ENCODE measurements around the gene LASP1NB.
"Not testable (repeated sequence)": the region's sequence is repeated elsewhere in the genome, so short reads cannot be mapped to it uniquely, and the experiment has no call there.

The LASP1NB gene

GRCh38 chr17:38918916-38919315 lies 6.5 kb upstream of the LASP1NB start:
- no peak for DNase-seq

- no peak for DNase-seq
These were observed 5.9 kb upstream of the LASP1NB start for GRCh38 chr17:38919316-38920078.

- DNase-seq, result no peak
These were observed 4.8 kb upstream of the LASP1NB start for GRCh38 chr17:38920374-38921291.

GRCh38 chr17:38921756-38922411 lies 3.5 kb upstream of the LASP1NB start:
- DNase-seq, result no peak

- DNase-seq, result no peak
These were observed 2.7 kb upstream of the LASP1NB start for GRCh38 chr17:38922538-38923297.

- DNase-seq, result no peak
These were observed 1.1 kb downstream of the LASP1NB start for GRCh38 chr17:38926293-38927070.

- DNase-seq, result not testable (repeated sequence)
These were observed 5.4 kb downstream of the LASP1NB start for GRCh38 chr17:38930782-38931181.

GRCh38 chr17:38933962-38934361 lies 8.5 kb downstream of the LASP1NB start:
- not testable (repeated sequence) for DNase-seq

- DNase-seq, result no peak
These were observed 14.6 kb downstream of the LASP1NB start for GRCh38 chr17:38939987-38940386.

- no peak for DNase-seq
These were observed 15.0 kb downstream of the LASP1NB start for GRCh38 chr17:38940404-38940803.

GRCh38 chr17:38942696-38943334 lies 17.4 kb downstream of the LASP1NB start:
- DNase-seq, result no peak

- DNase-seq, result no peak
These were observed 18.2 kb downstream of the LASP1NB start for GRCh38 chr17:38943607-38944006.

- DNase-seq, result no peak
These were observed 21.8 kb downstream of the LASP1NB start for GRCh38 chr17:38947189-38947588.

GRCh38 chr17:38953800-38954199 lies 28.4 kb downstream of the LASP1NB start:
- not testable (repeated sequence) for DNase-seq

GRCh38 chr17:38958326-38958725 lies 32.9 kb downstream of the LASP1NB start:
- DNase-seq, result no peak

- no peak for DNase-seq
These were observed 33.3 kb downstream of the LASP1NB start for GRCh38 chr17:38958756-38959155.

GRCh38 chr17:38959508-38959907 lies 34.1 kb downstream of the LASP1NB start:
- no peak for DNase-seq

- no peak for DNase-seq
These were observed 35.0 kb downstream of the LASP1NB start for GRCh38 chr17:38960402-38960801.

- no peak for DNase-seq
These were observed 36.0 kb downstream of the LASP1NB start for GRCh38 chr17:38961413-38961812.

- DNase-seq, result peak; percentile 69 to 86
These were observed 41.9 kb downstream of the LASP1NB start, which contains the start of gene FBXO47 for GRCh38 chr17:38967290-38967738. Gene FBXO47 (minus strand): TSS chr17:38967403. CDS start chr17:38963025, 4,378 bp downstream.

GRCh38 chr17:38969281-38969680 lies 43.9 kb downstream of the LASP1NB start:
- DNase-seq, result no peak

Measured in stimulated activated CD4-positive, alpha-beta T cell treated with anti-CD3 and anti-CD28 coated beads, Interleukin-4, amount 100 ng/mL, for 4 hours (primary cell).